IPS-20b (cell line): ENCODE data around the gene AP5Z1.
"Not testable (repeated sequence)": the region's sequence is repeated elsewhere in the genome, so short reads cannot be mapped to it uniquely, and the experiment has no call there.

Experiments
- H3K27ac ChIP-seq: one replicate; pipeline ENCODE4 v1.5.1; 2013; ENCODE audit warnings: low read length
- H3K27me3 ChIP-seq: 2 replicates; pipeline ENCODE4 v1.6.1; 2013; ENCODE audit warnings: mild to moderate bottlenecking, low read length, inconsistent platforms; ENCODE audit not compliant: insufficient read depth
- H3K36me3 ChIP-seq: 2 replicates; pipeline ENCODE4 v1.6.1; 2013; ENCODE audit warnings: low read depth, mild to moderate bottlenecking, inconsistent platforms, low read length, moderate library complexity; ENCODE audit not compliant: insufficient read depth
- H3K4me1 ChIP-seq: 2 replicates; pipeline ENCODE4 v1.6.1; 2013; ENCODE audit warnings: mild to moderate bottlenecking, control low read depth, inconsistent platforms, low read length, moderate library complexity; ENCODE audit not compliant: insufficient read depth
- H3K4me3 ChIP-seq: 2 replicates; pipeline ENCODE4 v1.5.1; 2013; ENCODE audit warnings: mild to moderate bottlenecking, low read length, inconsistent platforms
- H3K9ac ChIP-seq: 2 replicates; pipeline ENCODE4 v1.6.1; 2013; ENCODE audit warnings: low read depth, mild to moderate bottlenecking, inconsistent platforms, low read length, moderate library complexity
- H3K9me3 ChIP-seq: 2 replicates; pipeline ENCODE4 v1.6.1; 2013; ENCODE audit warnings: mild to moderate bottlenecking, low read depth, low read length, inconsistent platforms; ENCODE audit not compliant: insufficient read depth

The AP5Z1 gene

DNA sequence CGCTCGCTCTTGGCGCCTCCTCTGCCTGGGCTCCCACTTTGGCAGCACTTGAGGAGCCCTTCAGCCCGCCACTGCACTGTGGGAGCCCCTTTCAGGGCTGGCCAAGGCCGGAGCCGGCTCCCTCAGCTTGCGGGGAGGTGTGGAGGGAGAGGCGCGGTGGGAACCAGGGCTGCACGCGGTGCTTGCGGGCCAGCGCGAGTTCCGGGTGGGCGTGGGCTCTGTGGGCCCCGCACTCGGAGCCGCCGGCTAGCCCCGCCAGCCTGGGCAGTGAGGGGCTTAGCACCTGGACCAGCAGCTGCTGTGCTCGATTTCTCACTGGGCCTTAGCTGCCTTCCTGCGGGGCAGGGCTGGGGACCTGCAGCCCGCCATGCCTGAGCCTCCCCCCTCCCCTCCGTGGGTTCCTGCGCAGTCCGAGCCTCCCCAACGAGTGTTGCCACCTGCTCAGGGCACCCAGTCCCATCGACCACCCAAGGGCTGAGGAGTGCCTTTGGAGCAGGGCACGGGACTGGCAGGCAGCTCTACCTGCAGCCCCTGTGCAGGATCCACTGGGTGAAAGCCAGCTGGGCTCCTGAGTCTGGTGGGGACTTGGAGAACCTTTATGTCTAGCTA lies 18.1 kb downstream of the AP5Z1 start:
- not testable (repeated sequence) for H3K36me3 ChIP-seq, H3K27me3 ChIP-seq, H3K27ac ChIP-seq, H3K9ac ChIP-seq, H3K9me3 ChIP-seq, H3K4me3 ChIP-seq, H3K4me1 ChIP-seq

GRCh38 chr7:4794171-4794570 lies 18.7 kb downstream of the AP5Z1 start:
- not testable (repeated sequence) for H3K4me3 ChIP-seq, H3K4me1 ChIP-seq, H3K27me3 ChIP-seq, H3K9ac ChIP-seq, H3K36me3 ChIP-seq, H3K9me3 ChIP-seq, H3K27ac ChIP-seq

DNA sequence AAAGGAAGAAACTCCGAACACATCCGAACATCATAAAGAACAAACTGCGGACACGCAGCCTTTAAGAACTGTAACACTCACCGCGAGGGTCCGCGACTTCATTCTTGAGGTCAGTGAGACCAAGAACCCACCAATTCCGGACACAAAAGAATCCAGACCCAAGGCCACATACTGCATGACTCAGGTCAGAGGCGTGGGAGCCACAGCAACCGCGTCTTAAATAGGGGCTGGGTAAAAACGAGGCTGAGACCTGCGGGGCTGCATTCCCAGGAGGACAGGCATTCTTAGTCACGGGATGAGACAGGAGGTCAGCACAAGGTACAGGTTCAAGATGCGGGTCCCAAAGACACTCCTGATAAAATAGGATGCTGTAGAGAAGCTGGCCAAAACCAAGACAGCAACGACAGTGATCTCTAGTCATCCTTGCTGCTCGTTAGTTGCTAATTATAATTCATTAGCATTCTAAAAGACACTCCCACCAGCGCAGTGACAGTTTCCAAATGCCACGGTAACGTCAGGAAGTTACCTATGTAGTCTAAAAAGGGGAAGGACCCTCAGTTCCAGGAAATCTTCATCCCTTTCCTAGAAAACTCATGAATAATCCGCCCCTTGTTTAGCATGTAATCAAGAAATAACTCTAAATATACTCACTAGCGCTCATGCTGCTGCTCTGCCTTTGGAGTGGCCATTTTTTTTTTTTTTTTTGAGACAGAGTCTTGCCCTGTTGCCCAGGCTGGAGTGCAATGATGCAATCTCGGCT lies 19.3 kb downstream of the AP5Z1 start:
- Histone ChIP-seq H3K27me3 (no peaks in the 10 kb centered on the region), H3K27ac (no peak overlapping the region), H3K4me3 (no peak overlapping the region), H3K36me3 (no peaks in the 10 kb centered on the region), H3K9me3 (no peaks in the 10 kb centered on the region), H3K9ac (no peak overlapping the region), H3K4me1 (no peaks in the 10 kb centered on the region)

DNA sequence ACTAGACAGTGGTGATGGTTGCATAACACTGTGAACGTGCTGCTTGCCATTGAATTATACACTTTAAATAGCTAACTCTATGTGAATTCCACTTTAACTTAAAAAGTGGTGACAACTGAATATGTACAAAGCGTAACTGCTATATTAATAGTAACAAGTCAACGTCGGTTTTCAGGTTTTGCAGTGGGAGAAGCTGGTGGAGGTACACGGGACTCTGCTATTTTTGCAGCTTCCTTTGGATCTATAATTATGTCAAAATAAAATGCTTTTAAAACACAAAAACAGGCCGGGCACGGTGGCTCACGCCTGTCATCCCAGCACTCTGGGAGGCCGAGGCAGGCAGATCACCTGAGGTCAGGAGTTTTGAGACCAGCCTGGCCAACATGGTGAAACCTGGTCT lies 21.0 kb downstream of the AP5Z1 start:
- Histone ChIP-seq H3K4me3 (no peak overlapping the region), H3K9me3 (no peaks in the 10 kb centered on the region), H3K36me3 (no peaks in the 10 kb centered on the region), H3K9ac (no peak overlapping the region), H3K27ac (no peak overlapping the region), H3K27me3 (no peaks in the 10 kb centered on the region), H3K4me1 (no peaks in the 10 kb centered on the region)

- H3K36me3 ChIP-seq: no peaks in the 10 kb centered on the region
- H3K4me1 ChIP-seq: no peaks in the 10 kb centered on the region
- no peak overlapping the region for H3K27ac ChIP-seq
Measured at GRCh38 chr7:4797858-4798705, 22.7 kb downstream of the AP5Z1 start.

DNA sequence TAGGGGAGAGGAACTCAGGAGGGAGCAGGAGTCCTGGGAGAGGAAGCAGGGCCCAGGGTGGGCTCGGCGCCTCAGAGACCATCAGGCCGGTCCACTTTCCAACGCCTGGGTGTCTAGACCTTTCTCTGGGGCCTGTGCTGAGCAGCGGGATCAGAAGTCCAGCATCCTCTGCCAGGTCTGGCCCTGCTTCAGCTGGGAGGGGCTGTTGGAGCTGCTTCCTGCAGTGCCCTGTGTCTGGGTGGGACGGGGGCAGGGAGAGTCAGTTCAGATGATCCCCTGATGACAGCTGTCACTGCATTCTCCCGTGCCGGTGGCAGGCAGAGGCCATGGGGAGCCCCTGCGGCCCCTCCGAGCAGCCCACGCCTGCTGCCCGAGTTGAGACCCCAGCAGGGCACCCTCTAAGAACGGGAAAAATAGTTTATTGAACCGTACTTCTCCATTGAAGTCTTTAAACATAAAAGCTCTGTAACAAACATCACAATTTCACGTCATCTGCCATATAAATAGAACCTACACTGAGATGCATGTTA lies 23.3 kb downstream of the AP5Z1 start:
- Histone ChIP-seq H3K27ac (no peak overlapping the region), H3K9me3 (no peaks in the 10 kb centered on the region), H3K4me3 (no peak overlapping the region), H3K27me3 (no peaks in the 10 kb centered on the region), H3K9ac (no peak overlapping the region), H3K36me3 (no peaks in the 10 kb centered on the region), H3K4me1 (no peaks in the 10 kb centered on the region)

More at GRCh38 chr7:4797858-4798705, 22.7 kb downstream of the AP5Z1 start:
- Histone ChIP-seq H3K27me3 (no peaks in the 10 kb centered on the region), H3K9me3 (no peaks in the 10 kb centered on the region), H3K9ac (no peak overlapping the region), H3K4me3 (no peak overlapping the region)

GRCh38 chr7:4799508-4800268 lies 24.3 kb downstream of the AP5Z1 start:
- H3K9ac ChIP-seq: no peak overlapping the region
- H3K4me1 ChIP-seq: no peaks in the 10 kb centered on the region
- no peaks in the 10 kb centered on the region for H3K27me3 ChIP-seq
- no peak overlapping the region for H3K4me3 ChIP-seq
- H3K9me3 ChIP-seq: no peaks in the 10 kb centered on the region
- no peaks in the 10 kb centered on the region for H3K36me3 ChIP-seq
- no peak overlapping the region for H3K27ac ChIP-seq

DNA sequence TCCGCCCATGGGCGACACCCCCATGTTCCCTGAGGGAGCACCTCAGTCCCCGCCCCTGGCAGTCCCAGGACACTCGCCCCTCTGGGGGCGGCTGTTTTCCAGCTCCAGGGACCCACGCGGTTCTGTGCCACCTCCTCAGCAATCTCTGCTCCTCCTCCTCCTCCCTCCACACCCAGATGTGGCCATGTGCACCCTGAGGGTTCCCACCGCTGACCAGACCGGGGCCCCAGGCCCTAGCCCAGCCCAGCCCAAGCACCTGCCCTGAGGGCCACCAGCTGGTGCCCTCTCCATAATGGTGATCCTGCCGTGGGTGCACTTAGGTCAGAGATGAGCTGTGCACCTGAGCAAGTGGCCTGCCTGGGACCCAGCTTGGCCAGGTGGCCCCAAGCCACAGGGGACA lies 25.1 kb downstream of the AP5Z1 start:
- no peak overlapping the region for H3K9ac ChIP-seq
- H3K36me3 ChIP-seq: no peaks in the 10 kb centered on the region
- no peaks in the 10 kb centered on the region for H3K9me3 ChIP-seq
- no peaks in the 10 kb centered on the region for H3K27me3 ChIP-seq
- no peak overlapping the region for H3K27ac ChIP-seq
- H3K4me1 ChIP-seq: no peaks in the 10 kb centered on the region
- H3K4me3 ChIP-seq: no peak overlapping the region

DNA sequence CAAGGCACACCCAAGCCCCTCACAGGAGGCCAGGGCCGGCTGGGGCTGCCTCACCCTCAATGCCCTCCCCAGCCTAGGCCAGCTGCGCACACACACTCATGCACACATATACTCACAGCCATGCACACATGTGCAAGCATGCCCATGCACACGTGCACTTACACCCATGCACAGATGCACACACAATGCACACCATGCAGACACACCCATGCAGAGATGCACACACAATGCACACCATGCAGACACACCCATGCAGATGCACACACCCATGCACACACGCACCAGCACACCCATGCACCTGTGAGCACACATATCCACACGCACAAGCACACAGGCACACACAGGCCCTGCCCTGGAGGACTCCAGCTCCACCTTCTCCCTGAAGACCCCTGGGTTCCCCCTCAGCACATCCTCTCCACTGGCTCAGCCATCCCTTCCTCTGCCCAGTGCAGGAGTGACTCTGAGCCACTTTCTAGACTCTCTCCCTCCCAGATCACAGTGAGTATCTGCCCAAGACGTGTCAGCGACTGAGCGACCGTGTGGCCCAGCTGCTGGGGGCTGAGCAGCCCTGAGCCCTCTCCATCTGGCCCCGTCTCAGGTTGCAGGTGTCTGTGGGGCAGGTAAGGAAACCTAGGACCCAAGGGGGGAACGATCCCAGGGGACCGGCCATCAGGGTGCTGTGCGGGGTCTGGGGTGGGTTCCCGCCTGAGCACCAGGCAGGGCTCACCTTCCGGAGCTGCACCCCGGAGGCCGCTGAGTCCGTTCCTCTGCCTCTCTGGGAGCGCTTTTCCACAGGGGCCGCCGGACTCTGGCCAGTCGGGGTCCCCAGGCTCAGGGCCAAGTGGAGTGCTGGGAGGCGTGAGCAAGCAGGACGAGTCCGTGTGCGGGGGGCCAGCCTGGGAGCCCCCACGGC lies 25.8 kb downstream of the AP5Z1 start:
- Histone ChIP-seq H3K4me3 (no peak overlapping the region), H3K27me3 (no peaks in the 10 kb centered on the region), H3K4me1 (no peaks in the 10 kb centered on the region), H3K36me3 (no peaks in the 10 kb centered on the region), H3K27ac (no peak overlapping the region), H3K9ac (no peak overlapping the region), H3K9me3 (no peaks in the 10 kb centered on the region)

GRCh38 chr7:4801839-4802231 lies 26.4 kb downstream of the AP5Z1 start:
- Histone ChIP-seq H3K4me1 (no peaks in the 10 kb centered on the region), H3K9me3 (no peaks in the 10 kb centered on the region), H3K36me3 (no peaks in the 10 kb centered on the region), H3K27me3 (no peaks in the 10 kb centered on the region), H3K27ac (no peak overlapping the region), H3K9ac (no peak overlapping the region), H3K4me3 (no peak overlapping the region)
